ENCODE data around the gene RSPH1.

RSPH1 gene

DNA sequence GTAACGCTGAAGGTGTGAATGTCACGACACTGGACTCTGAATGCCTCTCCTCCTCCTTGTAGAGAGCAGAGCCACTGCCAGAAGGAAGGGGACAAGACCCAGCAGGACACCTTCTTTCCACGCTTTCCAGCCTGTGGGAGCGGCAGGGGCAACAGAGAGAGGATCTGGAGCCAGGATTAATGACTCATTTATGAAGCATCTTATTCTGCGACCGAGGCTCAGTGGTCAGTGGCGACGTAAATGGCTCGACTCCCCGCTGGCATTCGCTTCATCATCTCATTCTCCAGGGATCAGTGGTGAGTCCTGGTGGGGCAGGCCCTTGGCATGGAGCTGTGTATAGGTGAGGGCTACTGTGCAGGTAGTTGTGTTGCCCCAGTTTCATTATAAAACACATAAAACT, 22.2 kb upstream of the RSPH1 start:
- Mint-ChIP-seq H3K4me3 (no peak overlapping the region), H3K4me1 (peaks cover 44% of the 10 kb centered on the region), H3K27ac (ENCODE audit: low read depth) (no peak overlapping the region), H3K36me3 (ENCODE audit: insufficient read depth) (peaks cover 29% of the 10 kb centered on the region), H3K27me3 (no peaks in the 10 kb centered on the region), H3K9me3 (no peaks in the 10 kb centered on the region)
- no peak for ATAC-seq (replicated peaks; ENCODE audit: extremely low read depth, poor library complexity, severe bottlenecking)
- no peak for DNase-seq (ENCODE audit: low spot score in 2 of 2)

DNA sequence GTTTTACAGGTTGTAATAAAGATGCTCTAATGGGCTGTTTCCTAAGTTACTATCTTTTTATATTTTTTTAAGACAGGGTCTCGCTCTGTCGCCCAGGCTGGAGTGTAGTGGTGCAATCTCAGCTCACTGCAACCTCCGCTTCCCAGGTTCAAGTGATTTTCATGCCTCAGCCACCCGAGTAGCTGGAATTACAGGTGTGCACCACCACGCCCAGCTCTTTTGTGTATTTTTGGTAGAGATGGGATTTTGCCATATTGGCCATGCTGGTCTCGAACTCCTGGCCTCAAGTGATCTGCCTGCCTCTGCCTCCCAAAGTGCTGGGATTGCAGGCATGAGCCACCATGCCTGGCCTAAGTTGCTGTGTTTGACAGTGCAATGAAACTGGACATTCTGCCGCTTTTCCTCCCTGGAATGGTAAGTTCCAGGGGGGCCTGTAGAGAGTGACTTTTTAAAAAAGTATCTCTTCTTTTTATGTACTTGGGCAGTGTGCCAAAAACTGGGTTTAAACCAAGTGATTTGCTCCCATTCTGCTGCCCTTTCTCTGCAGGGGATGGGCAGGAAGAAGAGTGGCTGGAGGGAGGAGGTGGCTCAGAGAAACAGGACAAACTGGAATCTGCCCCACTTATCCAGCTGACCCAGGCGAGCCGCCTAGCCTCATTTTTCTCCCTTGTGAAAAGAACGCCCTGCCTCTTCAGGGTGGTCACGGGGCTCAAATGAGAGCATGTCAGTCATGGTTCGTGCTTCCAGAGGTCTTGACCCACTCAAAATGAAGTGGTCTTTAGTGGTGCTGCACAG, 19.9 kb upstream of the RSPH1 start:
- DNase-seq (ENCODE audit: low spot score in 2 of 2) = no peak
- Mint-ChIP-seq H3K27ac (ENCODE audit: low read depth) (no peak overlapping the region), H3K9me3 (no peaks in the 10 kb centered on the region), H3K27me3 (no peaks in the 10 kb centered on the region), H3K4me1 (peaks cover 56% of the 10 kb centered on the region), H3K36me3 (ENCODE audit: insufficient read depth) (peaks cover 21% of the 10 kb centered on the region), H3K4me3 (peak overlapping the region; percentile 78)
- ATAC-seq (replicated peaks; ENCODE audit: extremely low read depth, poor library complexity, severe bottlenecking) = no peak

DNA sequence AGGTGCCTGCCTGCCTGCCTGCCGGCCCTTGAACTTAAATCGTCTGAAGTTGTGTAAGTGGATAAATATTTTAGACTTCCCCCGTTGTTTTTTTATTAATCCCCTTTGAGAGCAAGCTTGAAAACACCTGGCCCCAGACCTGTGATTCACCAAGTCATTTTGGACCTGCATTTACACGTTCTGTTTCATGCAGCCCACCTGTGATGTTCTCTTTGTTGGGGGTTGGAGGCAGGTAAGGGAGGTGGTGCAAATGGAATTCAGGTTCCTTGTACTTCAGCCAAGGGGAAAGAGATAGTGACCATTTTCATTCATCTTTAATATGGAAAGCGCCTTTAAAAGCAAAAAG, 18.8 kb upstream of the RSPH1 start:
- no peaks in the 10 kb centered on the region for H3K27me3 Mint-ChIP-seq
- DNase-seq (ENCODE audit: low spot score in 2 of 2) = no peak
- H3K9me3 Mint-ChIP-seq = no peaks in the 10 kb centered on the region
- no peak for ATAC-seq (replicated peaks; ENCODE audit: extremely low read depth, poor library complexity, severe bottlenecking)
- H3K27ac Mint-ChIP-seq (ENCODE audit: low read depth) = peak overlapping the region; percentile 80
- peaks cover 50% of the 10 kb centered on the region for H3K4me1 Mint-ChIP-seq
- peak overlapping the region; percentile 78 for H3K4me3 Mint-ChIP-seq
- peaks cover 14% of the 10 kb centered on the region for H3K36me3 Mint-ChIP-seq (ENCODE audit: insufficient read depth)

DNA sequence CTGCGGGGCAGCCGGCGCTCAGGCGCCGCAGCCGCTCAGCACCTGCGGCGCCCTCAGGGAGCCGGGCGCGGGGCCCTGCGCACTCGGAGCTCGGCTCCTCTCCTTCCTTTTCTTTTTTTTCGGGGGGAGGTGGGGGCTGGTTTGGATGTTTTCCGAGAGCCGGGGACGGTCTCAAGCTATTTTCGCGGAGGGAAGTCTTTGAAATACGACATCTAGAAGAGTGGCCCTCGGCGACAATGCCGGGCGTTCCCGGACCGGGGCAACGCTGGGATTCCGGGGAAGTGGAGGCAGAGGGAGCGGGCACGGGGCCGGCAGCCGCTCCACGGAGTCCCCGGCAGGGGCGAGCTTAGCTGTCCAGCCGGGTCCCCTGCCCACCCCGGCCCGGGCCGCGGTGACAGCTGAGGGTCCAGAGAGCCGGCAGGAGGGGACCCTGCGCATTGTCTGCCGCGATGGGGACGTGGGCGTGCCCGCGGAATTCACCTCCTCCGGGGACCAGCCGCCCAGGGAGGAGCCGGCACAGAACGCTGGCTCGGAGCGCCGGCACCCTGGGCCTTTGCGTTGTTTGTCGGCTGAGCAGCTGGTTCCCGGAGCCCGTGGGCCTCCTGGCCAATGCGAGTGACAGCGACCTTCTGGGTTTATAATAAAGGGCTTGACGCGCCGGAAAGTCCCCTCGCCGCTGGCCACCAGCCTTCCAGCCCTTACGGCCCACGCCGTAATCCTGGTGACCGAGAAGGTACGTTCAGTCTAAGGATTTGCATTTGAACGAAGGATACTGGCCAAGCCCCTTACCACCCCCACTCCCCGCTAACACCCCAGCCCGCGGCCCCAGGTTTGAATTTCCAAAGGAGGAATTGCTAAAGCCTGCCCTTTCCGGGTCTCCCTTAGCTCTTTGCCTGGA, 18.2 kb upstream of the RSPH1 start:
- DNase-seq (ENCODE audit: low spot score in 2 of 2) (peak; percentile 38 to 47), ATAC-seq (replicated peaks; ENCODE audit: extremely low read depth, poor library complexity, severe bottlenecking) (peak; percentile 84)
- H3K27me3 Mint-ChIP-seq = no peaks in the 10 kb centered on the region
- peaks cover 47% of the 10 kb centered on the region for H3K4me1 Mint-ChIP-seq
- H3K4me3 Mint-ChIP-seq = peak overlapping the region; percentile 78
- H3K36me3 Mint-ChIP-seq (ENCODE audit: insufficient read depth) = peaks cover 14% of the 10 kb centered on the region
- peak overlapping the region; percentile 80 for H3K27ac Mint-ChIP-seq (ENCODE audit: low read depth)
- no peaks in the 10 kb centered on the region for H3K9me3 Mint-ChIP-seq

DNA sequence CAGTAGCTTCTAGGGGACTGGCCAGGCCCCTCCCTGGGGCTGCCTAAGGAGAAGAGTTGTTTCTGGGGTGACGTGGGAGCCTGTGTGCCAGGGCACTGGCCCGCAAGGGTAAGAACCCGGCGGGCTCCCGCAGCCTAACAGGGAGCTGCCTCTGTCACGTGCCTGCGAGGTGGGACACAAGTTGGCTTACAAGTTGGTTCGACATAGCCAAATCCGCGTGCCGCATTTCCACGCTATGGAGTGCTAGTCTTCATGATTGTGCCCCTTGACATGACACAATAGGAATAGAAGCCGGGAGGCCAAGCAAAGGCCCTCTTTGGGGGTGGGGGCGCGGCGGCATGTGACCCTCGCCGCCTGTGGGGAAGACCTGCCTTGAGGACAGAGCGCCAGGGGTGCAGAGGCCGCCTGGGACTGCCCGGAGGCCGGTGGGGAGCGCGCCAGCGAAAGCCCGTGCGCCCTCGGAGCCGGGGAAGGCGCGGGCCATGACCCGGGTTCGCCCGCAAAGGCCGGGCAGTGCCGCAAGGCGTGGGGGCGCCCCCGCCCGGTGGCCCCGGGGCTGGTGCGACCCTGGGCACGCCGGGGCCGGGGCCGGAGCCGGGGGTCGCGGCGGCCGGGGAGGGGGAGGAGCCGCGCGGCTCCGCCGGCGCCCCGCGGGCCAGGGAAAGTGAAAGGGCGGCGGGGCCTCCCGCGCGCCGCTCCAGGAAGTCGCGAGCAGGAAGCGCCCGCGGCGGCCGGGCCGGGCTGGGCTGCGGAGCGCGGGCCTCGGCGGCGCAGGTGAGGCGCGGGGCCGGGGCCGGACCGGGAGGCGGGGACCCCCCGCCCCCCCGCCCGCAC, 17.3 kb upstream of the RSPH1 start, which contains the start of gene SLC37A1:
Gene SLC37A1 (plus strand): TSS at position 702 of the 834 bp plus-strand sequence. CDS start 4,603 bp downstream, outside the sequence.
- Mint-ChIP-seq H3K4me1 (peaks cover 46% of the 10 kb centered on the region), H3K4me3 (peak within 1 kb of the TSS; percentile 90), H3K36me3 (ENCODE audit: insufficient read depth) (peaks cover 14% of the 10 kb centered on the region), H3K9me3 (no peaks in the 10 kb centered on the region), H3K27ac (ENCODE audit: low read depth) (peak within 1 kb of the TSS; percentile 90), H3K27me3 (no peaks in the 10 kb centered on the region)
- DNase-seq (ENCODE audit: low spot score in 2 of 2) = no peak
- peak; percentile 71 for ATAC-seq (replicated peaks; ENCODE audit: extremely low read depth, poor library complexity, severe bottlenecking)

DNA sequence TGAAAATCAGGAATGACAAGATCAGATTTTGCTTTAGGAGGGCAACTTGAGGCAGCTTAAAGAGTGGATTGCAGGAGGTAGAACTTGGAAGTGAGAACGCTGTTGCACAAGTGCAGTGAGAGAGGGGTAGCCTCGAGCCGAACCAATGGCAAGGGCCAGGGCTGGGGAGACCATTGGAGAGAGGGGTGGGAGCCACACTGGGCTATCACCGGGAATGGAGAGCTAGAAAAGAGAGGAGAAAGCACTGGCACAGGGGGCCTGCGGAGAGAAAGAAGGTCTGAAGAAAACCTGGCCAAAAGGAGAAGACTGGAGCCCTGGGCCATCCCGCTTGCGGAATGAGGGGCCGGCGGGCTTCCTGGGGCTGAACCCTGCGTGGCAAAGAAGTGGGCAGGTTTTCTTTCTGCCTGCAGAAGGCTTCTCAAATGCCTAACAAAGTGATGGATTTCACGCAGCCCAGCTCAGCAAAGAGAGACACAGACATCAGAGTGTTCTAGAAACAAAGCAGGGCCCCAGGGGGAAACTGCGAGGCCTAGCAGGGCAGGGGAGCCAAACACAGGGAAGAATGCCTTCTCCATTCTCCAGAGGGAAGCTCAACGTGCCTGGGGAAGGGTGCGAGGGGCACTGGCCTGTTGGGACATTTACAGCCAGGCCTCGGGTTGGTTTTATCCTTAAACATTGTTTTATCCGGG, 16.5 kb upstream of the RSPH1 start:
- H3K27ac Mint-ChIP-seq (ENCODE audit: low read depth) = peak overlapping the region; percentile 90
- peak overlapping the region; percentile 90 for H3K4me3 Mint-ChIP-seq
- no peak for ATAC-seq (replicated peaks; ENCODE audit: extremely low read depth, poor library complexity, severe bottlenecking)
- H3K4me1 Mint-ChIP-seq = peaks cover 38% of the 10 kb centered on the region
- DNase-seq (ENCODE audit: low spot score in 2 of 2) = no peak
- H3K9me3 Mint-ChIP-seq = no peaks in the 10 kb centered on the region
- peaks cover 10% of the 10 kb centered on the region for H3K36me3 Mint-ChIP-seq (ENCODE audit: insufficient read depth)
- no peaks in the 10 kb centered on the region for H3K27me3 Mint-ChIP-seq

DNA sequence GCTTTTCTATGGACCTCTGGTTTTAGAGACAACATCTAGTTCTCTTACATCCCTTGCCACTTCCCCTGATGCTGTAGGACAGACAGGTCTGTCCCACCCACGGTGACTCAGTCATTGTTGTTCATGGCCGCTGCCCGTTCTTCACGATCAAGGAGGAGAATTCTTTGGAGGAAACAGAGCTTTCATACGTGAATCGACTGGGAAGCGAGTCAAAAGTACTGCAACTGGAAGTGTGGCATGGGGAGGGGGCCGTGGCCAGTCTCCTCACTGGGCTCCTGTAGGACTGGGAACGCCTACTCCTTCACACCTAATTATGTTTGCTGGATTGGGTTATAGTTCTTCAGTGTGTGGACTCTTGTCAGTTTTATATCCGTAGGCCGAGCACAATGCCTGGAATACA, 13.2 kb upstream of the RSPH1 start:
- H3K27ac Mint-ChIP-seq (ENCODE audit: low read depth) = no peak overlapping the region

DNA sequence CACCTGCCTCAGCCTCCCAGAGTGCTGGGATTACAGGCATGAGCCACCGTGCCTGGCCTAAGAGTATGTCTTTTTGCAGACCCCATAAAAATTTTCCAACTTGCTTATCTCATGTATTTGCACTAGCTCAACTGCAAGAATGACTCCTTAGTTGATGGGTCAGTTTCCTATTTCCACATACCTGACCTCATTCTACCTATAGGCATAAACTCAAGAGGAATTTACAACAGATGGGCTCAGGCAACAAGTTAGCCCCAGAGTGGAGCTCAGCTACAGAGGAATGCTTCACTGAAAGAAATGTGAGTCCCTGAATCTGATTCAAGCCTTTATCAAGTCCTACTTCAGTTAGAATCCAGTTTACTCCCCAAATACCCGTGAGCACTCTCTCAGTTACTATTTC, 12.3 kb upstream of the RSPH1 start:
- Mint-ChIP-seq H3K4me1 (peaks cover 21% of the 10 kb centered on the region), H3K27ac (ENCODE audit: low read depth) (no peak overlapping the region), H3K4me3 (no peak overlapping the region), H3K9me3 (no peaks in the 10 kb centered on the region), H3K36me3 (ENCODE audit: insufficient read depth) (peaks cover 7% of the 10 kb centered on the region), H3K27me3 (no peaks in the 10 kb centered on the region)
- DNase-seq (ENCODE audit: low spot score in 2 of 2) = no peak
- no peak for ATAC-seq (replicated peaks; ENCODE audit: extremely low read depth, poor library complexity, severe bottlenecking)

More for the DNA sequence above, 13.2 kb upstream of the RSPH1 start:
- no peak for DNase-seq (ENCODE audit: low spot score in 2 of 2)
- no peaks in the 10 kb centered on the region for H3K9me3 Mint-ChIP-seq
- peaks cover 8% of the 10 kb centered on the region for H3K36me3 Mint-ChIP-seq (ENCODE audit: insufficient read depth)
- H3K4me3 Mint-ChIP-seq = no peak overlapping the region
- ATAC-seq (replicated peaks; ENCODE audit: extremely low read depth, poor library complexity, severe bottlenecking) = no peak
- no peaks in the 10 kb centered on the region for H3K27me3 Mint-ChIP-seq
- peaks cover 13% of the 10 kb centered on the region for H3K4me1 Mint-ChIP-seq

DNA sequence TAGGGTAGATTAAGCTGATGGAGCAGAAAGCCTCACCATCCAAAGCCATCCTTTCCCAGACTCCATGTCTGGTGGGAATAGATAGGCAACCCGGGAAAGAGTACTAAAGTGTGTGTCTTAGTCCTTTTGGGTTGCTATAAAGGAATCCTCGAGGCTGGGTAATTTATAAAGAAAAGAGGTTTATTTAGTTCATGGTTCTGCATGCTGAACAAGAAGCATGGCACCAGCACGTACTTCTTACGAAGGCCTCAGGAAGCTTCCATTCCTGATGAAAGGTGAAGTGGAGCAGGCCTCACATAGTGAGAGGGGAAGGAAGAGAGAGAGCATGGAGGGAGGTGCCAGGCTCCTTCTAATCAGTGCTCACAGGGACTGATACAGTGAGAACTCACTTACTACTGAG, 11.4 kb upstream of the RSPH1 start:
- Mint-ChIP-seq H3K4me3 (no peak overlapping the region), H3K9me3 (no peaks in the 10 kb centered on the region), H3K36me3 (ENCODE audit: insufficient read depth) (peaks cover 4% of the 10 kb centered on the region), H3K27me3 (no peaks in the 10 kb centered on the region), H3K4me1 (peaks cover 12% of the 10 kb centered on the region), H3K27ac (ENCODE audit: low read depth) (no peak overlapping the region)
- DNase-seq (ENCODE audit: low spot score in 2 of 2) (no peak), ATAC-seq (replicated peaks; ENCODE audit: extremely low read depth, poor library complexity, severe bottlenecking) (no peak)

DNA sequence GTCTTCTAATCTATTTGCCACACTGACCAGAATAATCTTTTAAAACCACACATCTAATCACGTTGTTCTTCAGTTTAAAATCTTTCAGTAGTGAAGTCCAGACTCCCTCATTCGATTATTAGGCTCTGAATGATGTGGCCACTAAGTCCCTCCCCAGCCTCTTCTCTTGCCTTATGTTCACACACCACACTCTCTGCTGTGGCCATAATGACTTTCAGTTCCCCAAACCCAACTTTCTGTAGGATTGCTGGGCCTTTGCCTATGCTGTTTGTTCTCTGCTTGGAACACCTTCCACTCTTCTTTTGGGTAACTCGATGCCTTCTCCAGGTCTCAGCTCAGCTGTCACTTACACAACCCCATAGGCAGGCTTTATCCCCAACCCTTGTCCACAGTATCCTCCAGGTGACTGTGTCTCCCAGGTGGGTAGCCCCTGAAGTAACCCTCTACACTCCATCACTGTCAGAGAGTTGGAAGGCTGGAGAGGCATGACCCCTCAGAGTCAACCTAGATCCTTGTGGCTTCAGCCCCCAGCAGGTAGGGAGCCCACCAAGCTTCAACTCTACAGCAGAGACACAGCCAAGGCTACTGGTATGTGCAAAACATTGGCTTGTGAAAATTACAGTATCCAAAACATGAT, 9.2 kb upstream of the RSPH1 start:
- Mint-ChIP-seq H3K9me3 (no peaks in the 10 kb centered on the region), H3K4me3 (no peak overlapping the region), H3K27ac (ENCODE audit: low read depth) (no peak overlapping the region), H3K36me3 (ENCODE audit: insufficient read depth) (peaks cover 1% of the 10 kb centered on the region), H3K27me3 (no peaks in the 10 kb centered on the region), H3K4me1 (peaks cover 8% of the 10 kb centered on the region)
- no peak for DNase-seq (ENCODE audit: low spot score in 2 of 2)
- ATAC-seq (replicated peaks; ENCODE audit: extremely low read depth, poor library complexity, severe bottlenecking) = no peak

DNA sequence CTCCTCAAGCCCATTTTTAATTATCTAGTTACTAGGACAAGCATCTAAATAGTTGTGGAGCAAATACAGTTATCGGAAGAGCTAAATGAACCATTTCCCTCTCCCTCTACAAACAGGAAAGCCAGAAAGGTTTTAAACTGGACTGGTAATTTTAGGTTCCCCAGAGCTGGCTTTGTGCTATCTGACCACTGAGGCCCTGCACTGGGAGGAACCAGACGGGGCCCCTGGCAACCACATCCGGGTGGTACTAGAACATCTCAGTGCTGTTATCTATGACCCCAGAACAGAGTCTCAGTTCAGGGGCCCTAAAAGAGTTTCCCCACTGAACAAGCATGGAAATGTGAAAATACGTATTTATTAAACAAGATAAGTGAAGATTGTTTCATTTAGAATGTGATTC, 7.7 kb upstream of the RSPH1 start:
- Mint-ChIP-seq H3K4me1 (peaks cover 8% of the 10 kb centered on the region), H3K4me3 (no peak overlapping the region), H3K27me3 (no peaks in the 10 kb centered on the region), H3K27ac (ENCODE audit: low read depth) (no peak overlapping the region), H3K9me3 (no peaks in the 10 kb centered on the region), H3K36me3 (ENCODE audit: insufficient read depth) (peaks cover 1% of the 10 kb centered on the region)
- no peak for DNase-seq (ENCODE audit: low spot score in 2 of 2)
- ATAC-seq (replicated peaks; ENCODE audit: extremely low read depth, poor library complexity, severe bottlenecking) = no peak
